Naive thymus-derived CD8-positive, alpha-beta T cell (primary cell): ENCODE data around the gene NEUROG3. TPM values are rescaled to one million over a fixed set of nuclear protein-coding genes. Genes with fewer than 3 reads are reported as not detected.
A peak's percentile ranks its signal among the peaks of the same experiment; 100 is the strongest.

Experiments used
- ATAC-seq, 2 donors: fragments of 150-1000 bp; cut with Tn5 transposase in 1 of 2; sonication (Bioruptor Pico), chemical (Tn5 transposase) in 1 of 2; 1 replicate in 1 of 2; 2 replicates in 1 of 2; pipeline ENCODE4 v1.10.0; 2021; ENCODE audit warnings: mild to moderate bottlenecking in 2 of 2, moderate library complexity in 2 of 2
- POLR2A ChIA-PET: fragments of 350-600 bp; sonication (Branson Sonifier 250); formaldehyde crosslinking; loops from one replicate; lab custom pipeline; 2021; ENCODE audit warnings: antibody characterized with exemption; lab: Charles Lee
- DNase-seq, 10 donors: peaks; one replicate each; pipeline versions ENCODE4 v3.0.0 to v3.0.0-alpha.2; 2020 to 2022
- H3K27ac Mint-ChIP-seq, 10 donors: one replicate each; pipeline ENCODE4 v1.8.0; 2020 to 2022; ENCODE audit warnings: mild to moderate bottlenecking in 10 of 10, mixed read lengths in 10 of 10, moderate library complexity in 4 of 10, inconsistent platforms in 1 of 10
- H3K27me3 Mint-ChIP-seq, 5 donors: one replicate each; pipeline ENCODE4 v1.8.0; 2021 to 2022; ENCODE audit warnings: mixed read lengths in 5 of 5
- H3K36me3 Mint-ChIP-seq, 3 donors: one replicate each; pipeline ENCODE4 v1.8.0; 2020 to 2022; ENCODE audit warnings: mixed read lengths in 3 of 3, mild to moderate bottlenecking in 2 of 3, inconsistent platforms in 1 of 3
- H3K4me1 Mint-ChIP-seq, 4 donors: one replicate each; pipeline ENCODE4 v1.8.0; 2021 to 2022; ENCODE audit warnings: mixed read lengths in 4 of 4
- H3K4me3 Mint-ChIP-seq, 10 donors: one replicate each; pipeline ENCODE4 v1.8.0; 2020 to 2022; ENCODE audit warnings: mild to moderate bottlenecking in 10 of 10, mixed read lengths in 10 of 10, moderate library complexity in 6 of 10, inconsistent platforms in 1 of 10
- H3K9me3 Mint-ChIP-seq, 9 donors: one replicate each; pipeline ENCODE4 v1.8.0; 2020 to 2022; ENCODE audit warnings: mixed read lengths in 9 of 9, mild to moderate bottlenecking in 3 of 9, inconsistent platforms in 1 of 9, moderate library complexity in 1 of 9
- polyA plus RNA-seq, 3 donors: library from polyadenylated mRNA; unstranded; fragments of 300-500 nt; fragmentation: Illumina TruSeq; gene quantifications; one replicate each; pipeline ENCODE4 v1.2.3, GENCODE V29; 2021
- total RNA-seq, 8 experiments: library from RNA in 2 of 8; stranded (reverse) in 2 of 8; gene quantifications; one replicate each; pipeline ENCODE4 v1.2.3 and lab custom pipeline; 2021 to 2026

NEUROG3 gene
- total and polyA plus RNA-seq, 5 experiments from 2014 or later: 0.28 TPM; not detected in 4

DNA sequence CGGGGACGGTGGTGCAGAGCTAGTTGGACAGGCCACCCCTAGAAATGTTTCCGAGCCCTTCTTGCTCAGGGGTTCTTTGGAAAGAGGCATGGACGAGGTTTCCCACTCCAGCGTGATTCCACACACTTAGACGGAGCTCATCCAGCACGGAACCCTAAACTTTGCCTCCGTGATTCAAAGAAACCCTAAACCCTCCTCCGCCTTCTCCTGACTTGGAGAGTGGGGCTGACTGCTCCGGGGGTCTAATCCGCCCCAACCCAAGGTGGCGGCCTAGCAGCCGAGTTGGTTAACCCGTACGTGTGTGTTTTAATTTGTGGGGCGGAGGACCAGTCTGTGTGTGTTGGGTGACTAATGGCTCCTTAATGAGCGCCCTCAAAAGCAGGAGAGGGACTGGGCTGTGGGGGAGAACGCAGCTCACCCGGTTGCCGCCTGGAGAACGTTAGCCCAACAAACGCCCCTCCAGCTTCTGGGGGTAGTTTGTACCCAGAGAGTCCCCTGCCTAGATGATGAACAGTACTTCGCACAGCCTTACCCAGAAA, 3.8 kb downstream of the NEUROG3 start:
- Mint-ChIP-seq H3K36me3 (peaks cover 0 to 8% (median 5%) of the 10 kb centered on the region in 3 donors), H3K9me3 (peaks cover 0 to 16% (median 4%) of the 10 kb centered on the region in 9 donors), H3K4me3 (peak overlapping the region in 2 of 10 donors; percentile 17 to 54), H3K27me3 (peaks cover 55 to 93% (median 69%) of the 10 kb centered on the region in 5 donors), H3K4me1 (peaks cover 13 to 35% (median 28%) of the 10 kb centered on the region in 4 donors), H3K27ac (peak overlapping the region in 1 of 10 donors; percentile 57)
- DNase-seq: no peak
- ATAC-seq: no peak
- POLR2A ChIA-PET: no interaction called here

- peaks cover 0 to 8% (median 5%) of the 10 kb centered on the region in 3 donors for H3K36me3 Mint-ChIP-seq
- H3K27me3 Mint-ChIP-seq: peaks cover 54 to 93% (median 71%) of the 10 kb centered on the region in 5 donors
- peaks cover 11 to 29% (median 20%) of the 10 kb centered on the region in 4 donors for H3K4me1 Mint-ChIP-seq
- DNase-seq (no peak), ATAC-seq (peak in 1 of 2 donors; percentile 38)
- POLR2A ChIA-PET: no interaction called here
- peaks cover 0 to 16% (median 4%) of the 10 kb centered on the region in 9 donors for H3K9me3 Mint-ChIP-seq
- H3K27ac Mint-ChIP-seq: no peak overlapping the region
- peak overlapping the region in 1 of 10 donors; percentile 24 for H3K4me3 Mint-ChIP-seq
These were observed 4.5 kb downstream of the NEUROG3 start for GRCh38 chr10:69568472-69569395.

DNA sequence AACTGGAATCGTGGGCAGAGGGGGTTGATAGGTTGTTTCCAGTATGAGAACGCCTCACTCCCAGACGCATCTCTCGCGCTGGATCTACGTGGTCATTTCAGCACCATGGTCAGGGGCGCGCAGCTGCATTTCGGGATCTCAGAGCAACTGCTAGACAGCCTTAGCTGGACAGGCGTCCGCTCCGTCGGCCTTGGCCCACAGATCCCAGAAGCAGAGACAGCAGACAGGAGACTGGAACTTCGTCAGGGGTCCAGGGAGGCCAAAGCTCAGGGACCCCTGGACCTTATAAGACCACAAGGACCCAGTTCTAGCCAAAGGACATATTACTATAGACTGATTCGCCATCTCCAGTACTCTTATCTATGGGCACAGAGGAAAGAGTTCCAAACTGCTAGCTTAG, 5.3 kb downstream of the NEUROG3 start:
- H3K9me3 Mint-ChIP-seq: peaks cover 0 to 16% (median 4%) of the 10 kb centered on the region in 9 donors
- POLR2A ChIA-PET: no interaction called here
- H3K27ac Mint-ChIP-seq: no peak overlapping the region
- H3K4me1 Mint-ChIP-seq: peaks cover 6 to 23% (median 14%) of the 10 kb centered on the region in 4 donors
- no peak for ATAC-seq
- H3K36me3 Mint-ChIP-seq: peaks cover 0 to 8% (median 5%) of the 10 kb centered on the region in 3 donors
- H3K4me3 Mint-ChIP-seq: no peak overlapping the region
- H3K27me3 Mint-ChIP-seq: peaks cover 50 to 88% (median 70%) of the 10 kb centered on the region in 5 donors
- DNase-seq: peak in 2 of 10 donors; percentile 22 to 32

- H3K4me3 Mint-ChIP-seq: no peak overlapping the region
- peaks cover 19 to 44% (median 35%) of the 10 kb centered on the region in 5 donors for H3K27me3 Mint-ChIP-seq
- H3K9me3 Mint-ChIP-seq: peaks cover 0 to 9% (median under 1%) of the 10 kb centered on the region in 9 donors
- DNase-seq (no peak), ATAC-seq (no peak)
- H3K36me3 Mint-ChIP-seq: peaks cover 0 to 8% (median 0%) of the 10 kb centered on the region in 3 donors
- H3K27ac Mint-ChIP-seq: peak overlapping the region in 1 of 10 donors; percentile 48
- peaks cover 11 to 17% (median 14%) of the 10 kb centered on the region in 4 donors for H3K4me1 Mint-ChIP-seq
- POLR2A ChIA-PET: no interaction called here
These were observed 10.4 kb downstream of the NEUROG3 start for GRCh38 chr10:69562731-69563254.

DNA sequence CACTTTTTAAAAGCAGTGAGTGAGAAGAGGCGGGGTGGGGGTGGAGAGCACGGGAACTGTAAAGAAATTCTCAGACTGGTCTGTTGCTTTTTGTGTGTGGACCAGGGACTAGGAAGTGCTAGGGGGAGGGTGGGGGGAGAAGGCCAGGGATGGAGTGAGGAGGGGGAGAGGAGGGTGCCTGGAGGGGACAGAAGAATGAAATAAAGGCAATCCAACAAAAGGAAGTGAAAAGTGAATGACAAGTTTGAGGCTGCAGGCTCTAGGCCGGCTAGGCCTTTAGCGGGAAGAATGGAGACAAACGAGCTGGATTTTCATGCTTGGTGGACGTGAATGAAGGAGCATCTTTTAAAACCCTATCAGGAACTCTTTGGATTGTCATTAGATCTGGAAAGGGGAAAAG, 13.7 kb downstream of the NEUROG3 start:
- POLR2A ChIA-PET: no interaction called here
- H3K36me3 Mint-ChIP-seq: no peaks in the 10 kb centered on the region
- peaks cover 9 to 17% (median 14%) of the 10 kb centered on the region in 4 donors for H3K4me1 Mint-ChIP-seq
- peaks cover 0 to 2% (median 0%) of the 10 kb centered on the region in 9 donors for H3K9me3 Mint-ChIP-seq
- ATAC-seq (no peak), DNase-seq (no peak)
- H3K4me3 Mint-ChIP-seq: peak overlapping the region in 1 of 10 donors; percentile 21
- peaks cover 1 to 20% (median 11%) of the 10 kb centered on the region in 5 donors for H3K27me3 Mint-ChIP-seq
- peak overlapping the region in 2 of 10 donors; percentile 53 to 65 for H3K27ac Mint-ChIP-seq

- POLR2A ChIA-PET: no interaction called here
- peaks cover 0 to 2% (median 0%) of the 10 kb centered on the region in 9 donors for H3K9me3 Mint-ChIP-seq
- peak in 1 of 2 donors; percentile 74 for ATAC-seq
- H3K27ac Mint-ChIP-seq: peak overlapping the region in 6 of 10 donors; percentile 8 to 80 (median 50)
- DNase-seq: peak in 3 of 10 donors; percentile 7 to 24 (median 20)
- peaks cover under 1 to 14% (median 1%) of the 10 kb centered on the region in 5 donors for H3K27me3 Mint-ChIP-seq
- H3K4me3 Mint-ChIP-seq: peak overlapping the region in 4 of 10 donors; percentile 5 to 16 (median 8)
- no peaks in the 10 kb centered on the region for H3K36me3 Mint-ChIP-seq
- peaks cover 9 to 17% (median 14%) of the 10 kb centered on the region in 4 donors for H3K4me1 Mint-ChIP-seq
These were observed 14.7 kb downstream of the NEUROG3 start for GRCh38 chr10:69558559-69558958.

GRCh38 chr10:69554611-69555010, 18.6 kb downstream of the NEUROG3 start:
- Mint-ChIP-seq H3K4me3 (no peak overlapping the region), H3K9me3 (peaks cover 6 to 29% (median 19%) of the 10 kb centered on the region in 9 donors), H3K27me3 (peaks cover 0 to 18% (median 8%) of the 10 kb centered on the region in 5 donors), H3K36me3 (peaks cover 0 to 12% (median 9%) of the 10 kb centered on the region in 3 donors), H3K27ac (no peak overlapping the region), H3K4me1 (peaks cover 8 to 16% (median 14%) of the 10 kb centered on the region in 4 donors)
- DNase-seq (no peak), ATAC-seq (no peak)
- POLR2A ChIA-PET: no interaction called here

DNA sequence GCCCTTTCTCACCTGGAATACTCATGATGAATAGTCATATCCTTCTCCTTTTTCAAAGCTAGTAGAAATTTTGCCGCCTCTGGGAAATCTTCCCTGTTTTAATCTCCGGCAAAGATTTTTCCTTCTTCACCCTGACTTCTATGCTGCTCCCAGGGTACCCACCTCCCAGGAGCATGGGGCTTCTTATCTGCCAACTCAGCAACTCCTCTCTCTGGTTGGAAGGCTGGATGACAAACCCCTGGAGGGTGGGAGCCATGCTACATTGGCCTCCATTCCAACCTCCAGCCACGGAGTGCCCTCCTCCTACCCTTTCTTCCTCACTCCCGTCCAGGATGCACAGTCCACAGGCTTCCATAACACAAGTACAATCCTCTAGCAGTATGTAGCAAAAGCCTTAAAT, 19.9 kb downstream of the NEUROG3 start:
- Mint-ChIP-seq H3K4me1 (peaks cover 3 to 5% (median 3%) of the 10 kb centered on the region in 4 donors), H3K9me3 (peaks cover 12 to 42% (median 32%) of the 10 kb centered on the region in 9 donors), H3K4me3 (no peak overlapping the region), H3K27ac (no peak overlapping the region), H3K36me3 (peaks cover 0 to 22% (median 21%) of the 10 kb centered on the region in 3 donors), H3K27me3 (peaks cover 0 to 18% (median 8%) of the 10 kb centered on the region in 5 donors)
- POLR2A ChIA-PET: no interaction called here
- no peak for DNase-seq
- ATAC-seq: no peak

DNA sequence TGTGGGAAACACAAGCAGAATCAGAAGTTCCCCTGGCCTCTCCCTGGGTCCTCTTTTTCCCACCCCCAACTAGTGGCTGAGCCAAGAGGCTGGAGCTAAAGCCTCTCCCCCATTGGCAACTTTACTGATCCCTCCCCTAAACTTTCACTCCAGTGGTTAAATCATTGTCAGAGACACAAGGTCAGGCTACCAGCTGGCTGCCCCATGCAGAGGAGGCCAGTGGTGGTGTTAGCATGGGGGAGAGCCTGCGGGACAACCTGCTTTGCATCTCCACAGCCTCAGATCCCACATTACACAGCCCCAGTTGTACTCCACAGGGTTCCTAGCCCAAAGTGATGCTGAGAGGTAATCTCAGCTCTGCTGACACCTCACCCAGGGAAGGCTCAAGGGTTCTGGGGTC, 21.0 kb downstream of the NEUROG3 start:
- DNase-seq: no peak
- Mint-ChIP-seq H3K36me3 (peaks cover 0 to 32% (median 23%) of the 10 kb centered on the region in 3 donors), H3K27ac (no peak overlapping the region), H3K9me3 (peaks cover 12 to 52% (median 41%) of the 10 kb centered on the region in 9 donors), H3K4me3 (no peak overlapping the region), H3K4me1 (no peaks in the 10 kb centered on the region), H3K27me3 (peaks cover 3 to 18% (median 8%) of the 10 kb centered on the region in 5 donors)
- POLR2A ChIA-PET: no interaction called here
- no peak for ATAC-seq

DNA sequence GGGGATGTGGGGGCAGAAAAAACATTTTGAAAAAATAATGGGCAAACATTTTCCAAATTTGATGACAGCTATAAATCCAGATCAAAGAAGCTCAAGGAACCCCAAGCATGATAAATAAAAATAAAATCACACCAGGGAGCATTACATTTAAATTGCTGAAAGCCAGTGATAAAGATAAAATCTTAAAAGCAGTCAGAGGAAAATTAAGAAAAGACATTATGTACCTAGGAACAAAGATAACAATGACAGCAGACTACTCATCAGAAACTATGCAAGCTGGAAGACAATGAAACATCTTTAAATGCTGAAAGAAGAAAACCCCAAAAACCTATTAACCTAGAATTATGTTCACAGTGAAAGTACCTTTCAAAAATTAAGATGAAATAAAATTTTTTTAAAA, 23.3 kb downstream of the NEUROG3 start:
- POLR2A ChIA-PET: no interaction called here

GRCh38 chr10:69541463-69541862, 31.8 kb downstream of the NEUROG3 start:
- no peak overlapping the region for H3K4me3 Mint-ChIP-seq

More for the DNA sequence above, 23.3 kb downstream of the NEUROG3 start:
- no peak overlapping the region for H3K4me3 Mint-ChIP-seq
- H3K27me3 Mint-ChIP-seq: peaks cover 5 to 20% (median 15%) of the 10 kb centered on the region in 5 donors
- no peak overlapping the region for H3K27ac Mint-ChIP-seq
- peaks cover 0 to 2% (median 0%) of the 10 kb centered on the region in 4 donors for H3K4me1 Mint-ChIP-seq
- DNase-seq (no peak), ATAC-seq (no peak)
- H3K9me3 Mint-ChIP-seq: peaks cover 12 to 55% (median 41%) of the 10 kb centered on the region in 9 donors
- peaks cover 0 to 43% (median 23%) of the 10 kb centered on the region in 3 donors for H3K36me3 Mint-ChIP-seq

DNA sequence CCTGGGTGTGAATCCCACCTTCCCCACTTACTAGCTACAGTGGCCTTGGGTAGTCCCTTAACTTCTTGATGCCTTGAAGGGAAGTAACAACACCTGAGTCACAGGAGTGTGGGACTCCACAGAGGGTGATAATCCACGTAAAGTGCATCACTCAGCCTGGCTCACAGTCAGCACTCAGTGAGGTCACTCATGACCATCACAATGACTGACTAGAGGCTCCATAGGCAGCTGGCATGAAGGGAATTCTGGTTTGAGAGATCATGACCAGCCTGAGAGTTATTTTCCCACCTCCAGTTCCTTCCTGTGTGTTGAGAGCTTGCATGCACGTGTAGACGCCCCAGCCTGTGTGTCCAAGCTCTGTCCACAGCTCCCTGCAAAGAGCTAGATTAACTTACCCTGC, 34.8 kb downstream of the NEUROG3 start:
- peaks cover 2 to 29% (median 2%) of the 10 kb centered on the region in 3 donors for H3K36me3 Mint-ChIP-seq
- DNase-seq (no peak), ATAC-seq (no peak)
- peaks cover 4 to 41% (median 14%) of the 10 kb centered on the region in 9 donors for H3K9me3 Mint-ChIP-seq
- H3K27ac Mint-ChIP-seq: peak overlapping the region in 1 of 10 donors; percentile 40
- no peaks in the 10 kb centered on the region for H3K4me1 Mint-ChIP-seq
- peaks cover 0 to 11% (median 4%) of the 10 kb centered on the region in 5 donors for H3K27me3 Mint-ChIP-seq
- POLR2A ChIA-PET: no interaction called here
- H3K4me3 Mint-ChIP-seq: no peak overlapping the region

More at GRCh38 chr10:69541463-69541862, 31.8 kb downstream of the NEUROG3 start:
- H3K9me3 Mint-ChIP-seq: peaks cover 0 to 31% (median 12%) of the 10 kb centered on the region in 9 donors
- no peak overlapping the region for H3K27ac Mint-ChIP-seq
- no peak for DNase-seq
- peaks cover 3 to 18% (median 8%) of the 10 kb centered on the region in 5 donors for H3K27me3 Mint-ChIP-seq
- POLR2A ChIA-PET: no interaction called here
- H3K36me3 Mint-ChIP-seq: peaks cover 2 to 25% (median 2%) of the 10 kb centered on the region in 3 donors
- peaks cover 0 to 2% (median 0%) of the 10 kb centered on the region in 4 donors for H3K4me1 Mint-ChIP-seq
- ATAC-seq: no peak
